ENCODE results near the gene COLGALT1. TPM values are rescaled to one million over a fixed set of nuclear protein-coding genes. Genes with fewer than 3 reads are reported as not detected.

COLGALT1 gene
- total RNA-seq, 1 donor from 2014 or later = 80.3 TPM

GRCh38 chr19:17542042-17542441 lies 13.4 kb upstream of the COLGALT1 start:
- peak overlapping the region; percentile 73 for H3K27ac Mint-ChIP-seq
- peaks cover 61% of the 10 kb centered on the region for H3K4me1 Mint-ChIP-seq
- peaks cover 85% of the 10 kb centered on the region for H3K36me3 Mint-ChIP-seq (ENCODE audit: low read depth)
- ChIA-PET POLR2A (interaction anchor here (1.4 to 12.5 kb wide), 4 partner anchors 10 to 30 kb away, joined by 7 to 305 read pairs (median 12); a partner anchor contains a TSS), CTCF (no interaction called here)
- DNase-seq (no peak), ATAC-seq (ENCODE audit: low read depth) (no peak)
- no peaks in the 10 kb centered on the region for H3K9me3 Mint-ChIP-seq
- H3K4me3 Mint-ChIP-seq = no peak overlapping the region
- H3K27me3 Mint-ChIP-seq = no peaks in the 10 kb centered on the region
- intact Hi-C loops (cut with micrococcal nuclease) = no loop called here
- TF ChIP-seq CTCF (IDR thresholded peaks at IDR 0.05) = no peak

- peaks cover 52% of the 10 kb centered on the region for H3K4me1 Mint-ChIP-seq
- ChIA-PET CTCF (no interaction called here), POLR2A (interaction anchor here (1.4 to 12.5 kb wide), 4 partner anchors 9 to 31 kb away, joined by 7 to 305 read pairs (median 12); a partner anchor contains a TSS)
- H3K9me3 Mint-ChIP-seq = no peaks in the 10 kb centered on the region
- H3K36me3 Mint-ChIP-seq (ENCODE audit: low read depth) = peaks cover 80% of the 10 kb centered on the region
- DNase-seq = no peak
- peak overlapping the region; percentile 73 for H3K27ac Mint-ChIP-seq
- intact Hi-C loops (cut with micrococcal nuclease) = no loop called here
- no peak for ATAC-seq (ENCODE audit: low read depth)
- TF ChIP-seq CTCF (IDR thresholded peaks at IDR 0.05) = no peak
- no peaks in the 10 kb centered on the region for H3K27me3 Mint-ChIP-seq
- no peak overlapping the region for H3K4me3 Mint-ChIP-seq
Observed at GRCh38 chr19:17542793-17543582, 12.5 kb upstream of the COLGALT1 start.

- no peak for TF ChIP-seq CTCF (IDR thresholded peaks at IDR 0.05)
- CTCF ChIA-PET = interaction anchor here (1.2 kb wide), 1 partner anchor 48 kb away, joined by 4 read pairs; no protein-coding TSS in a partner anchor
- H3K27me3 Mint-ChIP-seq = no peaks in the 10 kb centered on the region
- peak overlapping the region; percentile 73 for H3K27ac Mint-ChIP-seq
- intact Hi-C loops (cut with micrococcal nuclease) = no loop called here
- no peak for DNase-seq
- no peak for ATAC-seq (ENCODE audit: low read depth)
- no peak overlapping the region for H3K4me3 Mint-ChIP-seq
- H3K4me1 Mint-ChIP-seq = peaks cover 46% of the 10 kb centered on the region
- POLR2A ChIA-PET = interaction anchor here (0.7 to 12.5 kb wide), 6 partner anchors 9 to 260 kb away, joined by 4 to 305 read pairs (median 6); partner anchors contain the start of gene PGLS
- H3K9me3 Mint-ChIP-seq = no peaks in the 10 kb centered on the region
- H3K36me3 Mint-ChIP-seq (ENCODE audit: low read depth) = peaks cover 77% of the 10 kb centered on the region
Observed at GRCh38 chr19:17543986-17544385, 11.5 kb upstream of the COLGALT1 start.

- Mint-ChIP-seq H3K27me3 (no peaks in the 10 kb centered on the region), H3K36me3 (ENCODE audit: low read depth) (peaks cover 81% of the 10 kb centered on the region), H3K27ac (peak overlapping the region; percentile 73), H3K9me3 (no peaks in the 10 kb centered on the region), H3K4me1 (peaks cover 48% of the 10 kb centered on the region), H3K4me3 (no peak overlapping the region)
- ChIA-PET POLR2A (interaction anchor here (0.6 to 12.5 kb wide), 7 partner anchors 8 to 260 kb away, joined by 3 to 305 read pairs (median 5); partner anchors contain the start of gene PGLS), CTCF (interaction anchor here (1.2 kb wide), 1 partner anchor 48 kb away, joined by 4 read pairs; no protein-coding TSS in a partner anchor)
- no peak for TF ChIP-seq CTCF (IDR thresholded peaks at IDR 0.05)
- DNase-seq (no peak), ATAC-seq (ENCODE audit: low read depth) (no peak)
- intact Hi-C loops (cut with micrococcal nuclease) = no loop called here
Observed at GRCh38 chr19:17544418-17544817, 11.0 kb upstream of the COLGALT1 start.

GRCh38 chr19:17548145-17548544 lies 7.3 kb upstream of the COLGALT1 start:
- intact Hi-C loops (cut with micrococcal nuclease) = no loop called here
- Mint-ChIP-seq H3K4me1 (peaks cover 31% of the 10 kb centered on the region), H3K9me3 (no peaks in the 10 kb centered on the region), H3K27ac (peak overlapping the region; percentile 59), H3K27me3 (no peaks in the 10 kb centered on the region), H3K4me3 (no peak overlapping the region), H3K36me3 (ENCODE audit: low read depth) (peaks cover 74% of the 10 kb centered on the region)
- ATAC-seq (ENCODE audit: low read depth) (no peak), DNase-seq (no peak)
- TF ChIP-seq CTCF (IDR thresholded peaks at IDR 0.05) = no peak
- POLR2A ChIA-PET = interaction anchor here (0.7 to 1.4 kb wide), 3 partner anchors 9 to 1217 kb away, joined by 3 to 4 read pairs (median 3); partner anchors contain the start of gene PGLS
- CTCF ChIA-PET = no interaction called here

Data from activated B cell treated with CpG ODN at 0.5 μM for 24 hours (primary cell).